Measurements from ENCODE around the gene NR1I2. TPM values are rescaled to one million over a fixed set of nuclear protein-coding genes. Genes with fewer than 3 reads are reported as not detected.

The NR1I2 gene
- total RNA-seq, 2 donors from 2014 or later: 0.19 TPM; not detected in 1

Other genes with a start within 250 kb of the NR1I2 start
- 1 to 10 TPM in 1 of 2 donors, under 1 TPM in 1; 0.24 to 1.3 TPM for gene CD80, start 222.5 kb upstream of the NR1I2 start, total RNA-seq
- 10 to 100 TPM; 15.3 to 17.9 TPM for gene ADPRH, start 202.6 kb upstream of the NR1I2 start, total RNA-seq
- gene PLA1A, start 184.2 kb upstream of the NR1I2 start, total RNA-seq: 1 to 10 TPM; 2.7 to 6.2 TPM
- gene POPDC2, start 121.5 kb upstream of the NR1I2 start, total RNA-seq: 1 to 10 TPM; 7.0 to 8.5 TPM
- gene COX17, start 104.7 kb upstream of the NR1I2 start, total RNA-seq: 10 to 100 TPM; 49.2 to 53.6 TPM
- 1 to 10 TPM; 2.4 to 6.2 TPM for gene CFAP91, start 79.1 kb upstream of the NR1I2 start, total RNA-seq

Measured in posterior vena cava (tissue), 2 donors.